NCI-H2171 treated with DMSO at 0.1 percent for 48 hours (cell line): ENCODE results near the gene ENGASE.

ENCODE experiments used
- DNase-seq: peaks from one replicate; lab custom pipeline; 2025; lab: John Stamatoyannopoulos, UW

Gene ENGASE

GRCh38 chr17:79080761-79081290 lies 6.2 kb downstream of the ENGASE start:
- DNase-seq: peak; percentile 12

- peak; percentile 22 for DNase-seq
Measured at GRCh38 chr17:79081571-79082276, 7.1 kb downstream of the ENGASE start.

GRCh38 chr17:79082311-79083190 lies 7.9 kb downstream of the ENGASE start:
- DNase-seq: peak; percentile 4

GRCh38 chr17:79083191-79083971 lies 8.8 kb downstream of the ENGASE start:
- no peak for DNase-seq

- DNase-seq: no peak
Measured at GRCh38 chr17:79084291-79085153, 9.9 kb downstream of the ENGASE start.

GRCh38 chr17:79085154-79085920 lies 10.7 kb downstream of the ENGASE start:
- DNase-seq: no peak

GRCh38 chr17:79085921-79086551 lies 11.4 kb downstream of the ENGASE start:
- DNase-seq: no peak

GRCh38 chr17:79086609-79087427 lies 12.2 kb downstream of the ENGASE start:
- DNase-seq: no peak

- peak; percentile 87 for DNase-seq
Measured at GRCh38 chr17:79087428-79088143, 13.0 kb downstream of the ENGASE start.

GRCh38 chr17:79088247-79088996 lies 13.8 kb downstream of the ENGASE start:
- peak; percentile 38 for DNase-seq

GRCh38 chr17:79088997-79089328 lies 14.3 kb downstream of the ENGASE start:
- no peak for DNase-seq

- no peak for DNase-seq
Measured at GRCh38 chr17:79089720-79090442, 15.3 kb downstream of the ENGASE start.

- DNase-seq: peak; percentile 44
Measured at GRCh38 chr17:79090443-79091225, 16.0 kb downstream of the ENGASE start.

- DNase-seq: no peak
Measured at GRCh38 chr17:79091226-79091670, 16.6 kb downstream of the ENGASE start.

GRCh38 chr17:79092567-79092966 lies 17.9 kb downstream of the ENGASE start:
- no peak for DNase-seq

- DNase-seq: no peak
Measured at GRCh38 chr17:79093270-79093669, 18.6 kb downstream of the ENGASE start.
